Hepatocyte (in vitro differentiated cells): ENCODE results near the gene COA1. TPM values are rescaled to one million over a fixed set of nuclear protein-coding genes. Genes with fewer than 3 reads are reported as not detected.

Experiments used
- DNase-seq: peaks from one replicate; pipeline ENCODE4 v3.0.0-alpha.2; 2016; ENCODE audit warnings: low spot score
- H2AFZ ChIP-seq: fragments of 200-600 bp; sonication (generic); 2 replicates; pipeline ENCODE4 v1.6.0; 2016; ENCODE audit warnings: antibody characterized with exemption, mild to moderate bottlenecking
- H3K27ac ChIP-seq: fragments of 200-600 bp; sonication (generic); 2 replicates; pipeline ENCODE4 v1.5.1; 2016; ENCODE audit warnings: mild to moderate bottlenecking
- H3K27me3 ChIP-seq: fragments of 200-600 bp; sonication (generic); 2 replicates; pipeline ENCODE4 v1.6.1; 2016
- H3K36me3 ChIP-seq: fragments of 200-600 bp; sonication (generic); replicated peaks from 2 replicates; pipeline ENCODE4 v1.5.1; 2016; ENCODE audit warnings: low read depth; ENCODE audit not compliant: insufficient read depth
- H3K4me1 ChIP-seq: fragments of 200-600 bp; sonication (generic); 2 replicates; pipeline ENCODE4 v1.5.1; 2016; ENCODE audit warnings: mild to moderate bottlenecking, moderate library complexity; ENCODE audit not compliant: insufficient read depth
- H3K4me2 ChIP-seq: fragments of 200-600 bp; sonication (generic); 2 replicates; pipeline ENCODE4 v1.6.0; 2016
- H3K4me3 ChIP-seq: fragments of 200-600 bp; sonication (generic); 2 replicates; pipeline ENCODE4 v1.5.1; 2016; ENCODE audit warnings: mild to moderate bottlenecking
- H3K79me2 ChIP-seq: fragments of 200-600 bp; sonication (generic); 2 replicates; pipeline ENCODE4 v1.6.0; 2017; ENCODE audit warnings: mild to moderate bottlenecking
- H3K9me2 ChIP-seq: fragments of 200-600 bp; sonication (generic); replicated peaks from 2 replicates; pipeline ENCODE4 v1.6.0; 2017; ENCODE audit warnings: mild to moderate bottlenecking; ENCODE audit not compliant: insufficient read depth
- H3K9me3 ChIP-seq: fragments of 200-600 bp; sonication (generic); 2 replicates; pipeline ENCODE4 v1.5.1; 2016; ENCODE audit warnings: low read depth, mild to moderate bottlenecking
- H4K20me1 ChIP-seq: fragments of 200-600 bp; sonication (generic); 2 replicates; pipeline ENCODE4 v1.6.0; 2016; ENCODE audit warnings: mild to moderate bottlenecking; ENCODE audit not compliant: insufficient read depth, poor library complexity, severe bottlenecking
- CTCF ChIP-seq: fragments of 200-600 bp; sonication (generic); IDR thresholded peaks from 2 replicates; pipeline ENCODE4 v1.5.1; 2016; ENCODE audit warnings: antibody characterized with exemption, mild to moderate bottlenecking; ENCODE audit not compliant: poor library complexity
- EZH2 ChIP-seq: fragments of 200-600 bp; sonication (generic); IDR thresholded peaks from 2 replicates; pipeline ENCODE4 v1.6.1; 2016; ENCODE audit warnings: antibody characterized with exemption, mild to moderate bottlenecking, borderline replicate concordance
- EZH2phosphoT487 ChIP-seq: fragments of 200-600 bp; sonication (generic); IDR thresholded peaks from one replicate; pipeline ENCODE4 v1.6.1; 2018; ENCODE audit warnings: antibody characterized with exemption, mild to moderate bottlenecking, low read depth, moderate library complexity; ENCODE audit not compliant: unreplicated experiment, severe bottlenecking
- WGBS: methylation state at CpG from one replicate; pipeline ENCODE4 v1.1.6; 2016; ENCODE audit warnings: low lambda C conversion rate; ENCODE audit errors: missing lambda C conversion rate; 5-methylcytosine and 5-hydroxymethylcytosine counted together
- polyA plus RNA-seq: library from polyadenylated mRNA; unstranded; fragments of >200 nt; fragmentation: Nextera tagmentation; extraction: Ambion mirVana; gene quantifications from 2 replicates; pipeline ENCODE4 v1.2.1, GENCODE V29; 2016
- total RNA-seq: library from RNA; depleted of rRNA; stranded (reverse); fragments of >200 nt; gene quantifications from 2 replicates; pipeline ENCODE4 v1.2.3, GENCODE V29; 2014

The COA1 gene
- total and polyA plus RNA-seq, 2 experiments from 2014 or later, result 52.1 to 55.2 TPM

DNA sequence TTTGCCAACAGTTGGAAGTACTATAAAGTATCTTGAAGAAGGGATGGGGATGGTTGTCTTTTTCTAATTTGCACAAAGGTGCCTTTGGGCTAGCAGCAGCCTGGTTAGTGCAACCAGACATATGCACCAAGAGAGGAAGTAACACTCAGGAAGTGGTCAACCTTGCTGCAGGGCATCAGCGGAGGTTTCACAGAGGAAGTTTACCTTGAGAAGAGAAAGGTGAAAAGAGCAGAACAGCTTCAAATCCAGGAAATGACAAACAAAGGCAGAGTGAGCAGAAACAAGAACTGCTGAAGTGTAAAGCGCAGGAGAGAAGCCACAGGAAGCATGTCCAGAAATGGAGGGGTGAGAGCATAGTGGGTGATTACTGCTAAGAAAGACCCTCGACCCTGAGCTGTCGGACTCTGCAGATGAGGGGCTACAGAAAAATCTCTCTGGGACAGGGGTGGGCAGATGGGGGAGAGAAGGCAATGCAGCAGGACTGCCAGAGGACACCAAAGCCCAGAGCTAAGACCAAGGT lies 79.5 kb downstream of the COA1 start:
- no peak overlapping the region for H3K4me3 ChIP-seq
- H3K27ac ChIP-seq, result no peak overlapping the region
- H3K79me2 ChIP-seq, result peaks cover 30% of the 10 kb centered on the region
- no peak overlapping the region for H2AFZ ChIP-seq
- peaks cover 13% of the 10 kb centered on the region for H3K4me1 ChIP-seq
- H3K36me3 ChIP-seq, result no peaks in the 10 kb centered on the region
- no peaks in the 10 kb centered on the region for H4K20me1 ChIP-seq
- TF ChIP-seq EZH2 (no peak), EZH2phosphoT487 (no peak), CTCF (no peak)
- 68% methylated on average over 4 of the region's 4 CpGs for WGBS
- H3K4me2 ChIP-seq, result no peak overlapping the region
- H3K9me3 ChIP-seq, result no peaks in the 10 kb centered on the region
- H3K27me3 ChIP-seq, result no peaks in the 10 kb centered on the region
- no peaks in the 10 kb centered on the region for H3K9me2 ChIP-seq
- DNase-seq, result no peak

DNA sequence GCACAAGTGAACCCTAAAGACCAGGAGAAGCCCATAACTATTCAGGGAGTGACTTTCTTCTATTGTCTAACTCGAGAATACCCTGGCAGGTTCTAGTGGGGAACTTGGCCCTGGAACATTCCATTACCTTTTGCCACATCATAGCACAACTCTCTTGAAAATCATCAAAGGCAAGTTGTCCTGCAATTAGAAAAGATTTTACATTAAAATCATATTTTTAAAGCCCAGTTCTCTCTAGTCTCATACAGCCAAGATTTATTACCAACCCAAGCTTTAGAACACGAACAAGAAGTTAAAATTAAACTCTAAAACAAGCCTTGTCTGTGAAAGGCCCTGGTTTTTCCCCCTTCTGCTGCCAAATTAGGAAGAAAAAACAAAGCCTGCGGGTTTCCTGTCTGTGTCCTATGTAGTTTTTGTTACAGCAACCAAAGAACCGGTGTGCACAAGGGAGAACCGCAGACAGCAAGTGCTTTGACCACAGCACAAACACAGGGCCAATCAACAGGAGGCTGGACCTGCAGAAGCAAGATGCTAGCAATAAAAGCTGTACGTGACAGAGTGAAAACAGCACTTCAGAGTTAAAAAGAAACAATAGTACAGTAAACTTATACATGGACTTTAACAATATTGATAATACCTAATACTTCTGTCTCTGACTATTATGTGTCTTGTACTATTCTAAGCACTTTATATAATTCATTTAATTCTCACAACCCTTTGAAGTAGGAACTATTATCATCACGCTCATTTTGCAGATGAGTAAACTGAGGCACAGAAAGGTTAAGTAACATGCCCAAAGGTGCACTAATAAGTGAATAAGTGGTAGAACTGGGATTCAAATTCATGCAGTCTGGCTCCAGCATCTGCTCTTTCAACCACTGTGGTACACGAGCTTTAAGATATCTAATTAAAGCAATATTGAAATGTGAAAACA lies 80.6 kb downstream of the COA1 start:
- no peaks in the 10 kb centered on the region for H4K20me1 ChIP-seq
- H3K27ac ChIP-seq, result peak overlapping the region; percentile 80
- H3K9me2 ChIP-seq, result no peaks in the 10 kb centered on the region
- no peak overlapping the region for H3K4me2 ChIP-seq
- no peak overlapping the region for H2AFZ ChIP-seq
- no peak for TF ChIP-seq EZH2
- no peak for TF ChIP-seq EZH2phosphoT487
- no peak for TF ChIP-seq CTCF
- WGBS, result 72% methylated on average over 8 of the region's 8 CpGs
- H3K36me3 ChIP-seq, result no peaks in the 10 kb centered on the region
- no peaks in the 10 kb centered on the region for H3K9me3 ChIP-seq
- H3K4me1 ChIP-seq, result peaks cover 13% of the 10 kb centered on the region
- H3K27me3 ChIP-seq, result no peaks in the 10 kb centered on the region
- H3K79me2 ChIP-seq, result peaks cover 19% of the 10 kb centered on the region
- H3K4me3 ChIP-seq, result no peak overlapping the region
- no peak for DNase-seq

DNA sequence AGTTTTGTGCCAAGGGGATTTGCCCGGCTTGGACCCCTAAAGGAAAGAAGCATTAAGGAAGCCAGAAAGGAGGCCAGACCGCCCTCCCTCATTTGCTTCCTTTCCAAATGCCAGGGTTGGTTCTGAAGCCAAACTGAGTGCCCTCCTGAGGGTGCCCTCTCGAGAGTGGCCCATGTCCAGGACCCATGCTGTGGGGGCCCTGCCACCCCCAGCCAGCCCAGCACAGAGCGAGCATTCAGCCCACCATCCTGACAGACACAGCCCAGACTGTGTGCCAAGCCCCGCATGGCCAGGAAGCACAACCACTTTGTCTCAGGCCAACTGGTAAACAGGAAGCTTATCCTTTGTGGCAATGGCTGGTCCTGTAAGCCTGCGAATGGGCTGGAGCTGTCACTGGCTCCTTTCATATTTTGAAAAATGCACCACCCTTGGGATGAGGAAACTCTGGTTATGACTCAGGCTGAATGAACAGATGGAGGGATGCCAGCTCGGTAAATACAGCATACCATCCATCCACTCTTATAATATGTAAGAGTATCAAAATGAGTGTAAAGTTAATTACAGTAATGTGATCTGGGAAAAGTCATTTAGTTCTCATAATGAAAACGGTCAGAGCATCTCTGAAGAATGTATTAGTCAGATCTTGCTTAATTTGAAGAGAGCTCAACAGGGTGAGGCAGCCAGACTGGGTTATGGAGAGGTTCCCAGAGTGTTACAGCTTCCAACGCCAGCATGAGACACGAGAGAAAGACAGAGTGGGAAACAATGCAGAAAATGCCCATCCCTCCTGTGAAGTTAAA lies 81.5 kb downstream of the COA1 start:
- no peak overlapping the region for H3K4me3 ChIP-seq
- peaks cover 13% of the 10 kb centered on the region for H3K79me2 ChIP-seq
- H3K9me2 ChIP-seq, result no peaks in the 10 kb centered on the region
- peak overlapping the region; percentile 18 for H3K4me2 ChIP-seq
- peak; percentile 62 for DNase-seq
- no peaks in the 10 kb centered on the region for H4K20me1 ChIP-seq
- peaks cover 13% of the 10 kb centered on the region for H3K4me1 ChIP-seq
- 67% methylated on average over 10 of the region's 10 CpGs for WGBS
- H3K27ac ChIP-seq, result peak overlapping the region; percentile 80
- no peaks in the 10 kb centered on the region for H3K9me3 ChIP-seq
- no peak for TF ChIP-seq EZH2
- TF ChIP-seq EZH2phosphoT487, result no peak
- no peak for TF ChIP-seq CTCF
- H2AFZ ChIP-seq, result no peak overlapping the region
- no peaks in the 10 kb centered on the region for H3K36me3 ChIP-seq
- H3K27me3 ChIP-seq, result no peaks in the 10 kb centered on the region
